ENCODE results near the gene ZFYVE28. TPM values are rescaled to one million over a fixed set of nuclear protein-coding genes. Genes with fewer than 3 reads are reported as not detected.
A peak's percentile ranks its signal among the peaks of the same experiment; 100 is the strongest.

ZFYVE28 gene
- total and polyA plus RNA-seq, 2 of the 8 experiments (the other 6 are each of a cell fraction or from before 2014, with no cell fraction given): 1.7 to 4.9 TPM

GRCh38 chr4:2270341-2271165, 147.9 kb downstream of the ZFYVE28 start:
- Histone ChIP-seq H3K4ac (replicated peaks; ENCODE audit: insufficient read length, low read depth, low read length) (peak overlapping the region; percentile 78), H3K27ac (ENCODE audit: low read depth, low read length) (no peak overlapping the region), H3K4me1 (replicated peaks in 1 of 4; ENCODE audit: control insufficient read depth in 3 of 4, insufficient read depth in 4 of 4, low read length in 3 of 4) (peaks cover 0 to 10% (median 7%) of the 10 kb centered on the region in 4 experiments; a peak in 5 of 7 replicates), H2AK5ac (ENCODE audit: low read depth, low read length) (no peak overlapping the region), H2BK5ac (ENCODE audit: low read depth, low read length) (no peak overlapping the region), H3K4me2 (ENCODE audit: insufficient read depth in 1 of 2, low read depth in 2 of 2, low read length in 2 of 2) (no peak overlapping the region), H3K9me3 (ENCODE audit: insufficient read depth in 2 of 2, low read depth in 1 of 2, low read length in 1 of 2) (no peaks in the 10 kb centered on the region), H3K23me2 (ENCODE audit: low read depth, low read length) (no peaks in the 10 kb centered on the region), H4K5ac (ENCODE audit: insufficient read length, low read depth, low read length) (no peak overlapping the region), H3K56ac (replicated peaks; ENCODE audit: insufficient read length, low read depth, low read length) (no peak overlapping the region), H4K91ac (replicated peaks; ENCODE audit: insufficient read length, low read length) (peak overlapping the region; percentile 8), H3K79me2 (ENCODE audit: control insufficient read depth in 1 of 2, insufficient read depth in 2 of 2, low read length in 2 of 2) (no peaks in the 10 kb centered on the region), H4K20me1 (replicated peaks in 1 of 2; ENCODE audit: control insufficient read depth in 1 of 2, insufficient read depth in 2 of 2, low read length in 2 of 2) (peaks cover 0 to 1% of the 10 kb centered on the region in 2 experiments), H2AFZ (ENCODE audit: low read length) (no peak overlapping the region), H3K18ac (ENCODE audit: extremely low read depth, low read length) (no peak overlapping the region), H2BK15ac (ENCODE audit: low read length) (no peak overlapping the region), H3K9ac (replicated peaks in 1 of 4; ENCODE audit: extremely low read depth in 1 of 4, low read depth in 3 of 4, low read length in 3 of 4) (no peak overlapping the region), H2BK120ac (replicated peaks; ENCODE audit: low read depth, low read length) (no peak overlapping the region), H3K27me3 (replicated peaks in 1 of 4; ENCODE audit: control insufficient read depth in 3 of 4, extremely low read depth in 1 of 4, insufficient read depth in 3 of 4, low read length in 3 of 4) (no peaks in the 10 kb centered on the region), H4K8ac (ENCODE audit: extremely low read depth, insufficient read depth, low read length) (no peak overlapping the region), H3K36me3 (ENCODE audit: control insufficient read depth in 2 of 4, insufficient read depth in 4 of 4, low read length in 3 of 4) (no peaks in the 10 kb centered on the region), H3K4me3 (ENCODE audit: extremely low read depth in 1 of 4, insufficient read depth in 2 of 4, low read depth in 3 of 4, low read length in 4 of 4) (no peak overlapping the region), H2BK20ac (ENCODE audit: low read length) (no peak overlapping the region), H2BK12ac (ENCODE audit: low read depth, low read length) (no peak overlapping the region), H3K23ac (ENCODE audit: insufficient read length) (no peak overlapping the region), H3K14ac (ENCODE audit: insufficient read length) (no peak overlapping the region), H3K79me1 (ENCODE audit: low read depth, low read length) (no peaks in the 10 kb centered on the region)
- CTCF ChIA-PET (ENCODE audit: partially characterized antibody): interaction anchor here (1.1 to 1.8 kb wide), 3 partner anchors 18 to 26 kb away, joined by 3 to 6 read pairs (median 3); no protein-coding TSS in a partner anchor
- FAIRE-seq (no peak), DNase-seq (ENCODE audit: low read depth in 1 of 2, low spot score in 2 of 2) (no peak)
- TF ChIP-seq SRF (IDR thresholded peaks at IDR 0.05; ENCODE audit: low read depth, low read length) (no peak), USF2 (IDR thresholded peaks at IDR 0.05; ENCODE audit: low read length) (no peak), EGR1 (IDR thresholded peaks at IDR 0.05; ENCODE audit: borderline replicate concordance, low read depth, low read length) (no peak), POU5F1 (IDR thresholded peaks at IDR 0.05; ENCODE audit: low read depth, low read length) (no peak), RNF2 (IDR thresholded peaks at IDR 0.05; ENCODE audit: borderline replicate concordance, low read depth, low read length, missing control alignments, poor library complexity, severe bottlenecking) (no peak)
- WGBS, 2 experiments (ENCODE audit: extremely low coverage in 1 of 2, insufficient coverage in 1 of 2, insufficient read length in 1 of 2, insufficient replicate concordance in 2 of 2, low coverage in 1 of 2, low lambda C conversion rate in 2 of 2, missing lambda C conversion rate in 1 of 2): 82% methylated on average over 19 of the region's 34 CpGs; no CpG with 5 or more reads in 1 of the 2 experiments
- POLR2A ChIA-PET (ENCODE audit: partially characterized antibody): no interaction called here

Data from H1 (cell line).